HG02885 (cell line): Measurements from ENCODE around the gene TMEM39A.

ENCODE experiments used
- ATAC-seq: cut with Tn5 transposase; IDR thresholded peaks from one replicate; pipeline ENCODE4 v1.9.1; 2021; ENCODE audit warnings: mild to moderate bottlenecking; ENCODE audit not compliant: unreplicated experiment, poor library complexity

Gene TMEM39A

DNA sequence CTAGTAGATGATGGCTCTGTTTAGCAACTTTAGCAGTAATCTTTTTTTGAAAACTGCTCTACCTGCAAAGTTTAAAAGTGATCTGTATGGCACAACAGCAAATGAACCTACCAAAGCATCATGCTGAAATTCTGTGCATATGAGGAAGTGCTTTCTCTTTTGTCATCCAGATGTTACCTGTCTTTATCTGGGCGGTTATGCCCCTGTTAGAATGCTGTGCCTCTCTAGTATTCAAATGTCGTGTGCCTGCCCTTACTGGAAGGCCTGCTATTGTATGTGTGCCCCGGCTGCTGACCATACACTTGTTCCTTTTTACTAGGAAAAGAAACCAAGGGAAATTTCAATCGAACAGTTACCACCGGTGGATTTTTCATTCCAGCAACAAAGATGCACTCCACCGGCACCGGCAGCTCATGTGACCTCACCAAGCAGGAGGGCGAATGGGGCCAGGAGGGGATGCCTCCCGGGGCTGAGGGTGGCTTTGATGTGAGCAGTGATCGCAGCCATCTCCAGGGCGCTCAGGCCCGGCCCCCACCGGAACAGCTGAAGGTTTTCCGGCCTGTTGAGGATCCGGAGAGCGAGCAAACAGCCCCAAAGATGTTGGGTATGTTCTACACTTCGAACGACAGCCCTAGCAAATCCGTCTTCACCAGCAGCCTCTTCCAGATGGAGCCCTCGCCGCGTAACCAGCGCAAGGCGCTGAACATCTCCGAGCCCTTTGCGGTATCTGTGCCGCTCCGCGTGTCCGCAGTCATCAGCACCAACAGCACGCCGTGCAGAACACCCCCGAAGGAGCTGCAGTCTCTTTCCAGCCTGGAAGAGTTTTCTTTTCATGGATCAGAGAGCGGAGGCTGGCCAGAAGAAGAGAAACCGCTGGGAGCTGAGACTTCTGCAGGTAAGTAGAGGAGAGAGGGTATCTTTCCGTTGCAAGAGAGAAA is 61.6 kb downstream of the TMEM39A start:
- ATAC-seq = peak; percentile 72

GRCh38 chr3:119401069-119401468 is 62.3 kb downstream of the TMEM39A start:
- peak; percentile 58 for ATAC-seq

GRCh38 chr3:119400466-119400865 is 62.9 kb downstream of the TMEM39A start:
- no peak for ATAC-seq

- ATAC-seq = no peak
These were observed 66.5 kb downstream of the TMEM39A start for GRCh38 chr3:119396870-119397269.

DNA sequence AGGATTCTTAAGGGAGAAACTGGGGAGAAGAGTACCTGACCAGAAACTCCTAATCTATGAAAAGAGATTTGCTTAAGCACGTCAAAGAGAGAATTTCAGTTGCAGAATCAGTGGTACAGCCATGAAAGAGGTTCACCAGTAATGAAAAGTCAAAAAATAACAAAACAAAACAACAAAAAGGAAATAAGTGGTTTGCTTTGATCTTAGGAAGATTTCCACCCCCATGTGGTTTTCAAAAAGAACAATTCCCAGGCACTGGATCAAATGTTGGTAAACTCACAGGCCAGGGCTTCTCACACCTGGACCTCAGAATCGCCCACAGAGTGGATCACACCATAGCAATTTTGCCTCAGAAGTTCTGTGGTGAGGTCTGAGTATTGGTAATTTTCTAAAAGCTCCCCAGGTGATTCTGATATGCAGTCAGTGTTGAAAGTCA is 67.5 kb downstream of the TMEM39A start:
- peak; percentile 86 for ATAC-seq

GRCh38 chr3:119388577-119388976 is 74.8 kb downstream of the TMEM39A start:
- ATAC-seq = no peak

GRCh38 chr3:119382134-119382533 is 81.3 kb downstream of the TMEM39A start:
- ATAC-seq = no peak

GRCh38 chr3:119380697-119381096 is 82.7 kb downstream of the TMEM39A start:
- ATAC-seq = no peak
